Fibroblast of skin of left biceps (primary cell): ENCODE results near the gene BTG4.
A peak's percentile ranks its signal among the peaks of the same experiment; 100 is the strongest.

Experiments
- DNase-seq, 2 experiments: peaks; one replicate each; pipeline ENCODE4 v3.0.0-alpha.2; 2013; ENCODE audit warnings: low read depth in 2 of 2

BTG4 gene

GRCh38 chr11:111455291-111456085 lies 56.7 kb downstream of the BTG4 start:
- no peak for DNase-seq

DNA sequence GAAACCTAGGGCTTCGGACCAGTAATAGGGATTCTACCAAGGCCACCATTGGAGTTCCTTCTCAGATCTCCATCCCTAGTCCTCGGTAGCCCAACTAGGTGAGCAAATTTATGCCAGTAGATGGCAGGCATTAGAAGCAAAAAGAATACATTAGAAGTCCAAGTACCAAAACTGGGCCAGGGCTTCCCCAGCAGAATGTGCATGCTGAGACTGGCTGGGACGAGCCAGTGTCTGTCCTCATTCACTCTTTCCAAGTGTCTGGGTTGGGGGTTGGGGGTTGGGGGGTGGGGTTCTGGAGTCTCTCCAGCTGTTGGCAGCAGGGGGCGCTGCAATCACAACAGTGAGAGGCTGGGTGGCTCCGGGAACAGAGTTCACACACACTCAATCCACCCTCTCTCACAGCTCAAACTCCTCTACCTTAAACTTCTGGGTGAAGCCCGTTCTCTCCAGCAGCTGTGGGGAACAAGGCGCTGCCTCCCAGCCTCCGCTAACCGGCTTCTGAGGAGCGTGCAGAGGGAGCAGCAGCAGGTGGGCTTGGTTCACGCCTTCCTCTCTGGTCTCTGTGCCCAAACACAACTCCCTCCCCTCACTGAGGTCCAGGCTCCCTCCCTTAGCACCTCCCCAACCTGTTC lies 57.5 kb downstream of the BTG4 start:
- no peak for DNase-seq

DNA sequence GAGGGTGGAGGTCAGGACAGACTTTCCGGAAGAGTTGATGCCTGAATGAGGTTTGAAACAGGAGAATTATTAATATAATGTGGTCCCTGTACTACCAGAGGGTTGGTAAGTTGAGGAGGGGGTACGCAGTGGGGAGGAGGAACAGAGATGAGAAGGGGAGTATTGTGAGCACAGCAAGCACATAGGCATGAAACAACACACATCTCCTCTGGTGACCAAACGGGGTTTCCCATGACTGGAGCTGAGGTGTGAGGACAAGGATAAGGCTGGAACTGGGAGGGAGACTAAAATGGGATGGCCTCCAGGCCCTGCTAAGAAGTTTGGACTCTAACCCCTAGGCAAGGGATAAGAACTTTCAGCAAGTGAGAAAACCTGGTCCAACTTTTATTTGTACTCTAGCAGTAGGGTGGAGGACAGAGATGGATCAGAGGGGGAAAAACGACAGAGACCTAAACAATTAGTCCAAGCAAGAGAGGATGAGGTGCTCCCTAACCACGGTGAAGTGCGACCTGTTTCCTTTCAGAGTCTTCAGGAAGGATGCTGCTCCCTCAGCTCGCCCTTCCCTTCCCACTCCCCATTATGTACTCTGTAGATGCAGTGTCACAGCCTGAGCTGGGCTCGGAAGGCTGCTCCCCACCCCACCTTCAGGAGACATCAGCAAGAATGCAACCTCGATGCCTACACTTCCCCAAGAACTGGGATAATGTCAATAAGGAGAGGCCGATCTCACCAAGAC lies 59.2 kb downstream of the BTG4 start:
- no peak for DNase-seq

- DNase-seq = no peak
Observed at GRCh38 chr11:111452146-111452545, 60.0 kb downstream of the BTG4 start.

DNA sequence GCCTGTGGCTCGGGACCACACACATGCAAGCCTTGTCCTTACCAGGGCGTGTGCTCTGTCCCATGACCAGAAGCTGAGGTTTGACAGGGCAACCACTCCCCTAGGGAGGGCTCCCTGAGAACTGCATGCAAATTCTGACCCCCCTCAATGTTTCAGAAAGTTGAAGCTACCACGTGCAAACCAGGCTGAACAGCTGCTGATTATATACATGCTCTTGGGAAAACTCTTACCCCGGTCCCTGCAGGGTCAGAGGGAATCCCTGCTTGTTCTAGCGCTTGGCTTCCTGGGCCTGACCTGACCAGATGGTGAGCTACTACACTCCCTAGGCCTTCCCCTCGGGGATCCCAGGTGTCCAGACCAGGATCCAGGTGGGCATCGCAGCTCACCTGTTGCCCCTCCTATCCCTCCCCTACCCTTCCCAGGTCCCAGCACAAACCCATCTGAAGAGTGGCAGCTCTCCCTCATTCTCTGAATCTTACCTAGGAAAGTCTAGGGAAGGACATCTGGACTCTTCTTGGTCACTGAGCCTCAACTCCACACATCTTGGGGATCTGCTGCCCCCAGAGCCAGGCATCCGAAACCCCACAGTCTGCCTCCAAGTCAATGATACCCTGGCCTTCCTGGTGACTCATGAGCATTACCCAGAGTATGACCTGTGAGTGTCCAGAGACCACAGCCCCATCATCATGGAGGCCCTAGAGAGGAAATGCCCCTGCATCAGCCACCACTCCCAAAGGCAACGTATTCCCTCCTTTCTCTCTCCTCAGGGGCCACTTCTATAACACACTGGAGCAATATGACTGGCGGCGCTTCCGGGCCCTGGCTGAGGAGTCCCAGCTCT lies 61.5 kb downstream of the BTG4 start:
- no peak for DNase-seq

DNA sequence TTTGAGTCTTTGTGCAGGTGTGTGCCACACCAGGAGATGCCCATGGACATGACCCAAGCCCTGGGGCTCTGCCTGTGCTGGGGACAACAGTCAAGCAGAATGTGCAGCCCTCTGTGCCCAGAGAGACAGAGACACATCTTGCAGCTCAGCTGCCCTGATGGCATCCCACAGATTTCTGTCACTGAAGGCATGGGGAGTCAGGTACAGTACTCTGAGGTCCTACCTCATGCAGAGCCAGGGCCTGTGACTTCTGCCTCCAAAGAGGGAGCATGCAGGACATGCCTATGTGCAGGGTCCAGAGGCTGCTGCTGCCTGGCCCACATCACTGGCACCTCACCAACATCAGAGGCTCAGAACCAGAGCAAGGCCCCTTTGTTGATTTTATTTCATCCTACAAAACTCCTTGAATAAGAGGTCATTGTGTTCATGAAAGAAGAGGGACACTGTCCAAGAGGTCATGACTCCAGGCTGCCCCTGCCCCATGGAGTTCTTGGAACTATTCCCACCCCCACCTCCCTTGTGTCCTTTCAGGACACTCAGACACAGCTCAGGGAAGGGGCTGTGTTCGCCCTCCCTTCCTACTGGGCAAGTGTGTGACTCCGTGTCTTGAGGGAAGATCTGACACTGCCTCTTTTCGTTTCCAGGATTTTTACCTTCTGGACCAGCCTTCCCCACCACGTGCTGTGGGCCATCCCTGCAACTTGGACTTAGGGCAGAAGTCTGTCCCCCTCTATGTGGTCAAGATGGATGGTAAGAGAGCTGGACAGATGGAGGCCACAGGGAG lies 62.3 kb downstream of the BTG4 start:
- no peak for DNase-seq

DNA sequence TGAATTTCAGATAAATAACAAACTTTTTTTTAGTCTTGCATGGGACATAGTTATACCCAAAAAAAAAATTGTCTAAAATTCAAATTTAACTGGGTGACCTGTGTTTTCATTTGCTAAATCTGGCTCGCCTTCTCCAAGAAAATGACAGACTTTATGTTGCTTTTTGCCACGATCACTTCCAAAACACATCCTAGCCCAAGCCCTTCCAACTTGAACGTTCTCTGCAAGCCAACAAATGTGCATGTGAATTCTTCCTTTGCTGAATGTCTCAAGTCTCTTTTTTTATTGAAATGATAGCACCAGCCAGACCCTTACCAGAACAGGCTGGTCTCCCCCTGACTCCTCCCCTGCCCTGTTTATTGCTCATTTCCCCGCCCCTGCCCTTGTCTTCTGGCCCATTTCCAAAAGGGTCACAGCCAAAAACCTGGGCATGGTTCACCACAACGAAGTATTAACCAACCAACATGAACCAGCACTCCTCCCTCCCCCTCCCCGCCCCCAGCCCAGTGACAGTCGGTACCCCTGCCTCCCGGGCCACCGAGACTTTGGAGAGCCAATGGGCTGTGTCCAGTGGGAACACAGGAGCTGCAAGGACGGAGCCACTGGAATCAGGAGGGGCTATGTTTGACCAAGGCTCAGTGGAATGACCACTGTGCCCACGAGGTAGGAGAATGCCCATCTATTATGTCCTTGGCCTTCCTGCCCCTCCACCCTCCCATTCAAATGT lies 63.2 kb downstream of the BTG4 start:
- no peak for DNase-seq

DNA sequence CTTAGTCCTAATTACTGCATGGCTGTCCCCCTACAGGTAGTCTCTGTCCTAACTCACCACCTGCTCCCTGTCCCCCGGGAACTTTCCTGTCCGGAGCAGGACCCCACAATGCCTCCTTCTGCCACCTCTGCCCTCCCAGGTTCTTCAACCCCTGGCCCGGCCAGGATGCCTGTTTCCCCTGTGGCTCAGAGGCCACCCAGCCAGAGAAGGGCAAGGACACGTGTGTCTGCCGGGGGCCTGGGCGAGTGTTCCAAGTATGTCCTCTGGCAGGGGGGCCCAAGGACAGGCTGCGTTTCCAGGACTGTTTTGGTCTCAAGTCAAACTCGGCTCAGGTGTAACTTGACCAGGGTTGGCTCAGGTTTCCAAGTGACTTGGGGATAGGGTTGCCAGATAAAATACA lies 63.8 kb downstream of the BTG4 start:
- no peak for DNase-seq

GRCh38 chr11:111447931-111448330 lies 64.3 kb downstream of the BTG4 start:
- no peak for DNase-seq

DNA sequence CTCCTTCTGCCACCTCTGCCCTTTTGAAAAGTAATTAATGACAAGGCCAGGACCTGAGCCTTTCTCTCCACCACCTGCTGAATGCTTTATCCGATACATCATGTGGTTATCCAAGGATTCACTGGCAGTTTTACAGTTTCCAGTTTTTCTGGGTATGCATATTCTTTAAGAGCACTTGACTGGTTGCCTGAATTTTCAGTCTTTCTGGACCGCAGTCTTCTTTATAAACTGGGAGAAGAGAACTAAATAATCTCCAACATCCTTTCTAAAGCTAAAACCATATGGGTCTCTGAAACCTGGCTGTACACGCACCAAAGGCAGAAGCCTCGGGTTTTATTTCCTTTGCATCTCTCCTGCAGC lies 65.1 kb downstream of the BTG4 start:
- DNase-seq = no peak

DNA sequence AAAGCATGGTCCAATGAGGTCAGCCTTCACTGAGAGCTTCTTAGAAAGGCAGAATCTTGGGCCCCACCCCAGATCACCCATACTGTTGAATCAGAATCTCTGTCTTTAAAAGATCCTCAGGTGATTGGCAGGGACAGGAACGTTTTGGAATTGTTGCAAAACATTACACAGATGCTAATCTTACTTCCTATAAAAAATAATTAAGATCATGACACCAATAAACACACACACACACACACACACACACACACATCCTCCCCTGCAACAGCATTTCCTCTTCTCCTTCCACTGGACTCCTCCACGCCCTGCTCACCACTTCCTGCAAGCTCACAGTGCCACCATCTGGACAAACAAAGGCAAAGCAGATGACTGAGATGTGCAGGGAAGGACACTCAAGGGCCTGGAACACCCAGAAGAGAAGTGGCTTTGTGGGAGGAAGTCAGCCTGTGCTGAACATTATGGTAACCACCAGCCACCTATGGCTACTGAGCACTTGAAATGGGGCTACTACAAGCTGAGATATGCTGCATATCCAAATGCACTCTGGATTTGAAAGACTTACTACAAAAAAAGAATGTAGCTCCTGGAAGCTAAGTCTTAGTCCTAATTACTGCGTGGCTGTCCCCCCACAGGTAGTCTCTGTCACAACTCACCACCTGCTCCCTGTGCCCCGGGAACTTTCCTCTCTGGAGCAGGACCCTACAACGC lies 65.6 kb downstream of the BTG4 start:
- DNase-seq = peak; percentile 70 to 73

- no peak for DNase-seq
Observed at GRCh38 chr11:111445586-111445985, 66.6 kb downstream of the BTG4 start.
